Epithelial cell of proximal tubule (primary cell): ENCODE results near the gene BCL7C. TPM values are rescaled to one million over a fixed set of nuclear protein-coding genes. Genes with fewer than 3 reads are reported as not detected.
A peak's percentile ranks its signal among the peaks of the same experiment; 100 is the strongest.
"Not testable (repeated sequence)": the region's sequence is repeated elsewhere in the genome, so short reads cannot be mapped to it uniquely, and the experiment has no call there.

Experiments used
- DNase-seq: peaks from one replicate; pipeline ENCODE4 v3.0.0-alpha.2; 2011; ENCODE audit warnings: low read depth
- H3K4me3 ChIP-seq: 2 replicates; pipeline ENCODE4 v1.5.1; 2011; ENCODE audit warnings: low read depth, mild to moderate bottlenecking, low read length
- total RNA-seq: library from RNA; depleted of rRNA; stranded (reverse); fragments of >200 nt; gene quantifications from 2 replicates; pipeline ENCODE4 v1.2.3, GENCODE V29; 2015
- TF ChIP-seq, protein P1 (sequence below): conservative IDR thresholded peaks from 2 replicates; pipeline ENCODE4 v1.5.1; 2012; ENCODE audit warnings: low read depth, mild to moderate bottlenecking, low read length

The BCL7C gene
- total RNA-seq, 1 donor from 2014 or later: 57.6 TPM

- TF ChIP-seq, protein P1, sequence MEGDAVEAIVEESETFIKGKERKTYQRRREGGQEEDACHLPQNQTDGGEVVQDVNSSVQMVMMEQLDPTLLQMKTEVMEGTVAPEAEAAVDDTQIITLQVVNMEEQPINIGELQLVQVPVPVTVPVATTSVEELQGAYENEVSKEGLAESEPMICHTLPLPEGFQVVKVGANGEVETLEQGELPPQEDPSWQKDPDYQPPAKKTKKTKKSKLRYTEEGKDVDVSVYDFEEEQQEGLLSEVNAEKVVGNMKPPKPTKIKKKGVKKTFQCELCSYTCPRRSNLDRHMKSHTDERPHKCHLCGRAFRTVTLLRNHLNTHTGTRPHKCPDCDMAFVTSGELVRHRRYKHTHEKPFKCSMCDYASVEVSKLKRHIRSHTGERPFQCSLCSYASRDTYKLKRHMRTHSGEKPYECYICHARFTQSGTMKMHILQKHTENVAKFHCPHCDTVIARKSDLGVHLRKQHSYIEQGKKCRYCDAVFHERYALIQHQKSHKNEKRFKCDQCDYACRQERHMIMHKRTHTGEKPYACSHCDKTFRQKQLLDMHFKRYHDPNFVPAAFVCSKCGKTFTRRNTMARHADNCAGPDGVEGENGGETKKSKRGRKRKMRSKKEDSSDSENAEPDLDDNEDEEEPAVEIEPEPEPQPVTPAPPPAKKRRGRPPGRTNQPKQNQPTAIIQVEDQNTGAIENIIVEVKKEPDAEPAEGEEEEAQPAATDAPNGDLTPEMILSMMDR: no peak
- DNase-seq: no peak
- peak overlapping the region; percentile 72 for H3K4me3 ChIP-seq
Observed at GRCh38 chr16:30874821-30875717, 18.8 kb downstream of the BCL7C start.

DNA sequence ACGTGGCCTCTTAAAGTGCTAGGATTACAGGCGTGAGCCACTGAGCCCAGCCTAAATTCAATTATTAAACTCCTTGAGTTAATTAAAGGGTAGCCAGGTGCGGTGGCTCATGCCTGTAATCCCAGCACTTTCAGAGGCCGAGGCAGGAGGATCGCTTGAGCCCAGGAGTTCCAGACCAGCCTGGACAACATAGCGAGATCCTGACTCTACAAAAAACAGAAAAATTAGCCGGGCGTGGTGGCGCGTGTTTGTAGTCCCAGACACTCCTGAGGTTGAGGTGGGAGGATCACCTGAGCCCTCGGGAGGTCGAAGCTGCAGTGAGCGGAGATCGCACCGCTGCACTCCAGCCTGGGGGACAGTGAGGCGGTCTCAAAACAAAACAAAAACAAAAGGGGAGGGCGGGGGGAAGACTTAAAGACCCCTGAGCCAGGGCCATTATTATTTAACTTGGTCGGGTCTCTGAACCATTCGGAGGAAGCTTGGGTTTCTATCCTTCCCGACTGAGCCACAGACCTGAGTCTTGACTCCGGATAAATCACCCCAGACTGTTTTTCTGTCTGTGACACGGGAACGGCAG lies 19.5 kb downstream of the BCL7C start:
- TF ChIP-seq, protein P1: no peak
- peak overlapping the region; percentile 72 for H3K4me3 ChIP-seq
- no peak for DNase-seq

GRCh38 chr16:30870904-30871303 lies 23.0 kb downstream of the BCL7C start:
- TF ChIP-seq, protein P1: no peak
- no peak for DNase-seq
- H3K4me3 ChIP-seq: no peak overlapping the region

DNA sequence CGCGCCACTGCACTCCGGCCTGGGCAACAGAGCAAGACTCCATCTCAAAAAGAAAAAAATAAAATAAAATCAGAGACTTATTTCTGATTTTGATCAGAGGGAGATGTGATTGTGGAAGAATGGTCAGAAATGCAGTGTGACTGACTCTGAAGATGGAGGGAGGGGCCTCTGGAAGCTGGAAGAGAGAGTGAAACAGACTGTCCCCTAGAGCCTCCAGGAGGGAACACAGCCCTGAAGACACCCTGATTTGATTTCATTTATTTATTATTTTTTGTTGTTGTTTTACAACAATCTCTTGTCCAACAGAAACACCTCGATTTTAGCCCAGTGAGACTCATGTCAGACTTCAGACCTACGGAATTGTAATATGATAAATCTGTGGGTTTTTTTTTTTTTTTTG lies 26.1 kb downstream of the BCL7C start:
- TF ChIP-seq, protein P1: peak; percentile 26
- no peak overlapping the region for H3K4me3 ChIP-seq
- no peak for DNase-seq

DNA sequence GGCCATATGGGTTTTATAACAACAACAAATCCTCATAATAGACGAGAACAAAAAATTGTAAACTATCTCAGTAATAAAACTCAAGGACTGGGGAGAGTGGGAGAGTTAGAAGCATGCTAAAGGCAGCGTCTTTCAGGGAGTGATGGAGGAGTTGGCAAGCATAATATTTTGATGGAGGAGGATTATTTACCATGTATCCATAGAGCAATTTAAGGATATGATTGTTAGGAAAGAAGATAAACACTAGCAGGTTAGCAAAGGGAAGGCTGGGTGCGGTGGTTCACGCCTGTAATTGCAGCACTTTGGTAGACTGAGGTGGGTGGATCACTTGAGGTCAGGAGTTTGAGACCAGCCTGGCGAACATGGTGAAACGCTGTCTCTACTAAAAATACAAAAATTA lies 27.8 kb downstream of the BCL7C start:
- TF ChIP-seq, protein P1: no peak
- no peak overlapping the region for H3K4me3 ChIP-seq
- no peak for DNase-seq

DNA sequence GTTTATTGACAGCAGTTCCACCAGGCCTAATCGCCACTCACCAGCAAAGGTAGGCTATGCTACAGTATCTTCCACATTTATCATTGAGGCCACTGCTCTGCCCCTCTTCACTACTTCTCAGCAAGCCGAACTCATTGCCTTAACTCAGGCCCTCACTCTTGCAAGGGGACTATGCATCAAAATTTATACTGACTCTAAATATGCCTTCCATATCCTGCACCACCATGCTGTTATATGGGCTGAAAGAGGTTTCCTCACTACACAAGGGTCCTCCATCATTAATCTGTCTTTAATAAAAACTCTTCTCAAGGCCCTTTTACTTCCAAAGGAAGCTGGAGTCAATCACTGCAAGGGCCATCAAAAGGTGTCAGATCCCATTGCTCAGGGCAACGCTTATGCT lies 30.7 kb downstream of the BCL7C start:
- DNase-seq, H3K4me3 ChIP-seq: not testable (repeated sequence)

- H3K4me3 ChIP-seq, DNase-seq: not testable (repeated sequence)
Observed at GRCh38 chr16:30860729-30861128, 33.1 kb downstream of the BCL7C start.
